ENCODE data around the gene LNX1. TPM values are rescaled to one million over a fixed set of nuclear protein-coding genes. Genes with fewer than 3 reads are reported as not detected.

The LNX1 gene
- total and polyA plus RNA-seq, 2 of the 13 experiments (the other 11 are each of a cell fraction or from before 2014, with no cell fraction given): 0.49 TPM

- TF ChIP-seq ARID5B (CRISPR knock-in tag; IDR thresholded peaks at IDR 0.05): peak; percentile 86
- 0 out of 2 replicates have a peak, but pooled peaks have one; percentile 3 for TF ChIP-seq SMARCE1 (IDR thresholded peaks at IDR 0.05; ENCODE audit: borderline replicate concordance)
- 0 out of 2 replicates have a peak, but pooled peaks have one; percentile 12 for TF ChIP-seq HNF4G (IDR thresholded peaks at IDR 0.05; ENCODE audit: borderline replicate concordance, low read depth, low read length)
- no peak for TF ChIP-seq HNF4G (CRISPR knock-in tag; IDR thresholded peaks at IDR 0.05; ENCODE audit: borderline replicate concordance, low read depth)
- 0 out of 2 replicates have a peak, but pooled peaks have one; percentile 24 for TF ChIP-seq SAP130 (CRISPR knock-in tag; IDR thresholded peaks at IDR 0.05; ENCODE audit: low read depth)
- 0 out of 4 replicates have a peak, but pooled peaks of 1 of the 2 experiments have one; percentile 62 for TF ChIP-seq EP300 (IDR thresholded peaks at IDR 0.05; ENCODE audit: low read depth in 2 of 2, low read length in 2 of 2)
- no peak for TF ChIP-seq EP300 (CRISPR knock-in tag; IDR thresholded peaks at IDR 0.05; ENCODE audit: borderline replicate concordance)
- TF ChIP-seq FOSL2 (CRISPR knock-in tag; IDR thresholded peaks at IDR 0.05): peak; percentile 79
- TF ChIP-seq, protein P1, sequence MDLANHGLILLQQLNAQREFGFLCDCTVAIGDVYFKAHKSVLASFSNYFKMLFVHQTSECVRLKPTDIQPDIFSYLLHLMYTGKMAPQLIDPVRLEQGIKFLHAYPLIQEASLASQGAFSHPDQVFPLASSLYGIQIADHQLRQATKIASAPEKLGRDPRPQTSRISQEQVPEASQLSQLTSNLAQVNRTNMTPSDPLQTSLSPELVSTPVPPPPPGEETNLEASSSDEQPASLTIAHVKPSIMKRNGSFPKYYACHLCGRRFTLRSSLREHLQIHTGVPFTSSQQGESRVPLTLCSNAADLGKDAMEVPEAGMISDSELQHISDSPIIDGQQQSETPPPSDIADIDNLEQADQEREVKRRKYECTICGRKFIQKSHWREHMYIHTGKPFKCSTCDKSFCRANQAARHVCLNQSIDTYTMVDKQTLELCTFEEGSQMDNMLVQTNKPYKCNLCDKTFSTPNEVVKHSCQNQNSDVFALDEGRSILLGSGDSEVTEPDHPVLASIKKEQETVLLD (CRISPR knock-in tag; IDR thresholded peaks at IDR 0.05; ENCODE audit: low read depth): no peak
- TF ChIP-seq MIXL1 (CRISPR knock-in tag; IDR thresholded peaks at IDR 0.05): peak; percentile 35; the same call in 1 of the 2 replicates
- peak; percentile 72; the same call in 1 of the 2 replicates for TF ChIP-seq FOSL1 (CRISPR knock-in tag; IDR thresholded peaks at IDR 0.05; ENCODE audit: borderline replicate concordance)
- TF ChIP-seq, protein P2, sequence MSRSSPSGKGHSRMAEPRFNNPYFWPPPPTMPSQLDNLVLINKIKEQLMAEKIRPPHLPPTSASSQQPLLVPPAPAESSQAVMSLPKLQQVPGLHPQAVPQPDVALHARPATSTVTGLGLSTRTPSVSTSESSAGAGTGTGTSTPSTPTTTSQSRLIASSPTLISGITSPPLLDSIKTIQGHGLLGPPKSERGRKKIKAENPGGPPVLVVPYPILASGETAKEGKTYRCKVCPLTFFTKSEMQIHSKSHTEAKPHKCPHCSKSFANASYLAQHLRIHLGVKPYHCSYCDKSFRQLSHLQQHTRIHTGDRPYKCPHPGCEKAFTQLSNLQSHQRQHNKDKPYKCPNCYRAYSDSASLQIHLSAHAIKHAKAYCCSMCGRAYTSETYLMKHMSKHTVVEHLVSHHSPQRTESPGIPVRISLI (CRISPR knock-in tag; IDR thresholded peaks at IDR 0.05; ENCODE audit: borderline replicate concordance): peak; percentile 80; the same call in 1 of the 2 replicates
- TF ChIP-seq, protein P3, sequence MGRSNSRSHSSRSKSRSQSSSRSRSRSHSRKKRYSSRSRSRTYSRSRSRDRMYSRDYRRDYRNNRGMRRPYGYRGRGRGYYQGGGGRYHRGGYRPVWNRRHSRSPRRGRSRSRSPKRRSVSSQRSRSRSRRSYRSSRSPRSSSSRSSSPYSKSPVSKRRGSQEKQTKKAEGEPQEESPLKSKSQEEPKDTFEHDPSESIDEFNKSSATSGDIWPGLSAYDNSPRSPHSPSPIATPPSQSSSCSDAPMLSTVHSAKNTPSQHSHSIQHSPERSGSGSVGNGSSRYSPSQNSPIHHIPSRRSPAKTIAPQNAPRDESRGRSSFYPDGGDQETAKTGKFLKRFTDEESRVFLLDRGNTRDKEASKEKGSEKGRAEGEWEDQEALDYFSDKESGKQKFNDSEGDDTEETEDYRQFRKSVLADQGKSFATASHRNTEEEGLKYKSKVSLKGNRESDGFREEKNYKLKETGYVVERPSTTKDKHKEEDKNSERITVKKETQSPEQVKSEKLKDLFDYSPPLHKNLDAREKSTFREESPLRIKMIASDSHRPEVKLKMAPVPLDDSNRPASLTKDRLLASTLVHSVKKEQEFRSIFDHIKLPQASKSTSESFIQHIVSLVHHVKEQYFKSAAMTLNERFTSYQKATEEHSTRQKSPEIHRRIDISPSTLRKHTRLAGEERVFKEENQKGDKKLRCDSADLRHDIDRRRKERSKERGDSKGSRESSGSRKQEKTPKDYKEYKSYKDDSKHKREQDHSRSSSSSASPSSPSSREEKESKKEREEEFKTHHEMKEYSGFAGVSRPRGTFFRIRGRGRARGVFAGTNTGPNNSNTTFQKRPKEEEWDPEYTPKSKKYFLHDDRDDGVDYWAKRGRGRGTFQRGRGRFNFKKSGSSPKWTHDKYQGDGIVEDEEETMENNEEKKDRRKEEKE (IDR thresholded peaks at IDR 0.05): no peak
- TF ChIP-seq MAF1 (CRISPR knock-in tag; IDR thresholded peaks at IDR 0.05; ENCODE audit: borderline replicate concordance): no peak
- TF ChIP-seq DPF2 (CRISPR knock-in tag; IDR thresholded peaks at IDR 0.05; ENCODE audit: borderline replicate concordance, low read depth): no peak
Observed at GRCh38 chr4:53459548-53459947, 131.7 kb downstream of the LNX1 start (continued).

Measured in HepG2 (cell line).